ENCODE data around the gene ST3GAL3.

Gene ST3GAL3

DNA sequence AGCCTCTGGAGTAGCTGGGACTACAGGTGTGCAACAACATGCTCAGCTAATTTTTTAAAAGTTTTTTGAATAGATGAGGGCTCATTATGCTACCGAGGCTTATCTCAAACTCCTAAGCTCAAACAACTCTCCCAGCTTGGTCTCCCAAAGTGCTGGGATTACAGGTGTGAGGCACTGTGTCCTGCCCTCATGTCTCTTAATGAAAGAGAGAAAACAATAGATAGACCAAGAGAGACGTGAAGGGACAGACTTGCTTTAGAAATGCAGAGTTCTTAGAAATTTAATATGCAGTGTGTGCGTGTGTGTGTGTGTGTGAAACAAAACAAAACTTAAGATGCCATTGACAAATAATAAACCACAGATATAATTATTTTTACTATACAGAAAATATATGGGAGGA lies 105.2 kb downstream of the ST3GAL3 start:
- H3K4me3 ChIP-seq (ENCODE audit: low read depth, low read length) = no peak overlapping the region
- TF ChIP-seq, protein P1, sequence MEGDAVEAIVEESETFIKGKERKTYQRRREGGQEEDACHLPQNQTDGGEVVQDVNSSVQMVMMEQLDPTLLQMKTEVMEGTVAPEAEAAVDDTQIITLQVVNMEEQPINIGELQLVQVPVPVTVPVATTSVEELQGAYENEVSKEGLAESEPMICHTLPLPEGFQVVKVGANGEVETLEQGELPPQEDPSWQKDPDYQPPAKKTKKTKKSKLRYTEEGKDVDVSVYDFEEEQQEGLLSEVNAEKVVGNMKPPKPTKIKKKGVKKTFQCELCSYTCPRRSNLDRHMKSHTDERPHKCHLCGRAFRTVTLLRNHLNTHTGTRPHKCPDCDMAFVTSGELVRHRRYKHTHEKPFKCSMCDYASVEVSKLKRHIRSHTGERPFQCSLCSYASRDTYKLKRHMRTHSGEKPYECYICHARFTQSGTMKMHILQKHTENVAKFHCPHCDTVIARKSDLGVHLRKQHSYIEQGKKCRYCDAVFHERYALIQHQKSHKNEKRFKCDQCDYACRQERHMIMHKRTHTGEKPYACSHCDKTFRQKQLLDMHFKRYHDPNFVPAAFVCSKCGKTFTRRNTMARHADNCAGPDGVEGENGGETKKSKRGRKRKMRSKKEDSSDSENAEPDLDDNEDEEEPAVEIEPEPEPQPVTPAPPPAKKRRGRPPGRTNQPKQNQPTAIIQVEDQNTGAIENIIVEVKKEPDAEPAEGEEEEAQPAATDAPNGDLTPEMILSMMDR (IDR thresholded peaks at IDR 0.05; ENCODE audit: insufficient read depth, low read depth, low read length, missing control alignments) = no peak
- no peak for DNase-seq (ENCODE audit: low read depth)

- TF ChIP-seq, protein P1 (IDR thresholded peaks at IDR 0.05; ENCODE audit: insufficient read depth, low read depth, low read length, missing control alignments) = no peak
- no peak for DNase-seq (ENCODE audit: low read depth)
- no peak overlapping the region for H3K4me3 ChIP-seq (ENCODE audit: low read depth, low read length)
Measured at GRCh38 chr1:43814401-43814800, 107.1 kb downstream of the ST3GAL3 start.

GRCh38 chr1:43817304-43817939 lies 110.1 kb downstream of the ST3GAL3 start:
- DNase-seq (ENCODE audit: low read depth) = no peak
- TF ChIP-seq, protein P1 (IDR thresholded peaks at IDR 0.05; ENCODE audit: insufficient read depth, low read depth, low read length, missing control alignments) = no peak
- no peak overlapping the region for H3K4me3 ChIP-seq (ENCODE audit: low read depth, low read length)

- TF ChIP-seq, protein P1 (IDR thresholded peaks at IDR 0.05; ENCODE audit: insufficient read depth, low read depth, low read length, missing control alignments) = no peak
- H3K4me3 ChIP-seq (ENCODE audit: low read depth, low read length) = no peak overlapping the region
- no peak for DNase-seq (ENCODE audit: low read depth)
Measured at GRCh38 chr1:43818691-43819090, 111.4 kb downstream of the ST3GAL3 start.

DNA sequence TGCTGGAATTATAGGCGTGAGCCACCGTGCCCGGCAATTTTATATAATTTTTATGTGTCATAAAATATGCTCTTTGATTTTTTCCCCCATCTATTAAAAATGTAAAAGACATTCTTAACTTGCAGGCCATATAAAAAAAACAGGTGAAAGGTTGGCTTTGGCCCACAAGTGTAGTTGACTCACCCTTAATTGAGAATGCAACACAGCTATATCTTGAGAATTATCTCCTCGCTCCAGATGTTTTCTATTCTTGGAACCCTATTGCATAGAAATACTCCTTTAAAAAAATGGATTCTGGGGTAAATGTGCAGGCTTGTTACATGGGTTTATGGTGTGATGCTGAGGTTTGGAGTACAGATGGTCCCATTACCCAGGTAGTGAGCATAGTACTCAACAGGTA lies 112.0 kb downstream of the ST3GAL3 start:
- TF ChIP-seq, protein P1 (IDR thresholded peaks at IDR 0.05; ENCODE audit: insufficient read depth, low read depth, low read length, missing control alignments) = no peak
- DNase-seq (ENCODE audit: low read depth) = no peak
- no peak overlapping the region for H3K4me3 ChIP-seq (ENCODE audit: low read depth, low read length)

GRCh38 chr1:43821471-43821870 lies 114.1 kb downstream of the ST3GAL3 start:
- no peak overlapping the region for H3K4me3 ChIP-seq (ENCODE audit: low read depth, low read length)
- TF ChIP-seq, protein P1 (IDR thresholded peaks at IDR 0.05; ENCODE audit: insufficient read depth, low read depth, low read length, missing control alignments) = no peak
- no peak for DNase-seq (ENCODE audit: low read depth)
